ENCODE data around the gene EIF2B2.

EIF2B2 gene

GRCh38 chr14:74973905-74974363, 28.8 kb upstream of the EIF2B2 start:
- H3K4me3 ChIP-seq (ENCODE audit: low read depth, low read length): no peak overlapping the region
- in situ Hi-C loops (cut with HindIII; ENCODE audit: low sequenced_read_pairs): no loop called here
- no peak for DNase-seq (ENCODE audit: low read depth, low spot score)
- no peak for TF ChIP-seq CTCF (IDR thresholded peaks at IDR 0.05; ENCODE audit: low read depth, low read length)

- no peak overlapping the region for H3K4me3 ChIP-seq (ENCODE audit: low read depth, low read length)
- DNase-seq (ENCODE audit: low read depth, low spot score): no peak
- TF ChIP-seq CTCF (IDR thresholded peaks at IDR 0.05; ENCODE audit: low read depth, low read length): no peak
- in situ Hi-C loops (cut with HindIII; ENCODE audit: low sequenced_read_pairs): no loop called here
Measured at GRCh38 chr14:74974364-74975058, 28.2 kb upstream of the EIF2B2 start.

GRCh38 chr14:74975059-74975810, 27.5 kb upstream of the EIF2B2 start:
- in situ Hi-C loops (cut with HindIII; ENCODE audit: low sequenced_read_pairs): no loop called here
- no peak for TF ChIP-seq CTCF (IDR thresholded peaks at IDR 0.05; ENCODE audit: low read depth, low read length)
- no peak for DNase-seq (ENCODE audit: low read depth, low spot score)
- H3K4me3 ChIP-seq (ENCODE audit: low read depth, low read length): no peak overlapping the region

GRCh38 chr14:74976264-74977113, 26.2 kb upstream of the EIF2B2 start:
- no peak for TF ChIP-seq CTCF (IDR thresholded peaks at IDR 0.05; ENCODE audit: low read depth, low read length)
- in situ Hi-C loops (cut with HindIII; ENCODE audit: low sequenced_read_pairs): no loop called here
- no peak for DNase-seq (ENCODE audit: low read depth, low spot score)
- H3K4me3 ChIP-seq (ENCODE audit: low read depth, low read length): no peak overlapping the region

GRCh38 chr14:74977164-74977900, 25.4 kb upstream of the EIF2B2 start:
- no peak overlapping the region for H3K4me3 ChIP-seq (ENCODE audit: low read depth, low read length)
- in situ Hi-C loops (cut with HindIII; ENCODE audit: low sequenced_read_pairs): no loop called here
- no peak for TF ChIP-seq CTCF (IDR thresholded peaks at IDR 0.05; ENCODE audit: low read depth, low read length)
- DNase-seq (ENCODE audit: low read depth, low spot score): no peak

- no peak overlapping the region for H3K4me3 ChIP-seq (ENCODE audit: low read depth, low read length)
- in situ Hi-C loops (cut with HindIII; ENCODE audit: low sequenced_read_pairs): no loop called here
- DNase-seq (ENCODE audit: low read depth, low spot score): no peak
- no peak for TF ChIP-seq CTCF (IDR thresholded peaks at IDR 0.05; ENCODE audit: low read depth, low read length)
Measured at GRCh38 chr14:74977901-74978385, 24.8 kb upstream of the EIF2B2 start.
